Activated CD8-positive, alpha-beta memory T cell treated with anti-CD3 and anti-CD28 coated beads, Interleukin-2, amount 50 U/mL, for 24 hours (primary cell): ENCODE data around the gene KRT34.
"Not testable (repeated sequence)": the region's sequence is repeated elsewhere in the genome, so short reads cannot be mapped to it uniquely, and the experiment has no call there.

Experiments
- DNase-seq: peaks from one replicate; pipeline ENCODE4 v3.0.0-alpha.2; 2020; ENCODE audit errors: extremely low read depth

Gene KRT34

DNA sequence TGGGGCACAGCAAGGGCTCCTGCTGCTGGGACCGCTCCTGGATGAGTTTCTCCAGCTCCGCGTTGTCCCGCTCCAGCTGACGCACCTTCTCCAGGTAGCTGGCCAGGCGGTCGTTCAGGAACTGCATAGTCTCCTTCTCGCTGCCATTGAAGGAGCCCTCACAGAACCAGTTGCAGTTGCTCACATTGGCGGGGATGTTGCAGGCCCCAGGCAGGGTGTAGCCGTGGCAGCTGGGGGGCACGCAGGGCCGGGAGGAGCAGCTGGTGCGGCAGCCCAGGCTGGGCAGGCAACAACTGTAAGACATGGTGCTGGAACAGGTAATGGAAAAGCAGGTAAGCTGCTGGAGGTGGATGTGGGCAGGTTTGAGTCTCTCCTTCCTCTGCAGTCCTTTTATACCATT, at the start of gene KRT34:
Gene KRT34, minus strand, starts transcription at position 364 of the 400 bp plus-strand sequence. Its CDS starts 60 bp downstream, at position 304.
- not testable (repeated sequence) for DNase-seq

- DNase-seq = not testable (repeated sequence)
Observed at GRCh38 chr17:41430376-41430775, 48.3 kb upstream of the KRT34 start.

- no peak for DNase-seq
Observed at GRCh38 chr17:41429667-41430066, 47.6 kb upstream of the KRT34 start.

DNA sequence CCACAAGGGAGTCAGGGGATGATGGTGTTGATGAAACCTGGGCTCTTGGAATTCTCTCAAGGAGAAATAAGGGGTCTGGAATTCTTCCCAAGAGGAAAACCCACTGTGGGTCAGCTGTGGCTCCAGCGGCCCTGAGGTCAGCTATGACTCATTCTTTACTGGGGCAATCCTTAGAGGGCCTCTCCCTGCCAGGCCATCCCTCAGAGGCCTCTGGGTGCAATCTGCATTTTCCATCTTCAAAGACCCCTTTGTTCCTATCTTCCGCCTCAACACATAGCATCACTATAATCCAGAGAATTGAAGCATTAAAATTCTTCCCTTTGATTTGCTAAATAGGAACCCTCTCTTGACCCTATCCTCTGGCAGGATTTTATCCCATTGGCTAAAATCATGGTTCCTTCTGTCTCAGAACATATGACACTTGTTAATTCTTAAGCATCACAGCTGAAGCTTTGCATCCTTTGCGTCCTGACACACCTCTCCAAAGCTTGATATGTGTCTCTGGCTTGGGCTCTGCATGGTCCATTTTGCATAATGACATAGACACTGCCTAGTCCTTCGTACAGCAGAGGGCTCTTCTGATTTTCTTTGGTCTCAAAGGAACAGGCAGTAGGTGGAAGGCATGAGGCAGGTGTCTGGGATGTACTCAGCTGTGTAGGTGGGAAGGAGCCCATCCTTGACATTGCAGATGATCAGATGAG, 46.6 kb upstream of the KRT34 start:
- no peak for DNase-seq

GRCh38 chr17:41424111-41424635, 42.1 kb upstream of the KRT34 start, which contains the start of gene KRT37:
TSS of gene KRT37 (minus strand) at chr17:41424585. CDS start at chr17:41424523, 62 bp downstream.
- no peak for DNase-seq

GRCh38 chr17:41422586-41422985, 40.5 kb upstream of the KRT34 start:
- DNase-seq = not testable (repeated sequence)

- DNase-seq = no peak
Observed at GRCh38 chr17:41421617-41422016, 39.5 kb upstream of the KRT34 start.

DNA sequence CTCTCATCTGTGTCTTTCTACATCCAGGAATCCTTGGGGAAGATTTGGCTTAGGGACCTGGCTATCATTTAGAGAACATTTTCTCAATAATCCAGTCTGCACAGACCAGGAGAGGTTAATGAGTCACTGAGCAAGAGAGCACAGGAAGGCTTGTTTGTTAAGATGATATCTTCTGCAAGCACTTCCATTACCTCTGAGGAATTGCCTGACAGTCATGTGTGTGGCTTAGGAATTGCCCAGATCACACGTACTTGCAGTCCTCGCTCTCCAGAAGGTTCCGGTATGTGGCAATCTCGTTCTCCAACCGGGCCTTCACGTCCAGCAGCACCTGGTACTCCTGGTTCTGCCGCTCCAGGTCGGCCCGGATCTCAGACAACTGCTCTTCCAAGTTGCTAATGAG, 39.0 kb upstream of the KRT34 start:
- DNase-seq = no peak

DNA sequence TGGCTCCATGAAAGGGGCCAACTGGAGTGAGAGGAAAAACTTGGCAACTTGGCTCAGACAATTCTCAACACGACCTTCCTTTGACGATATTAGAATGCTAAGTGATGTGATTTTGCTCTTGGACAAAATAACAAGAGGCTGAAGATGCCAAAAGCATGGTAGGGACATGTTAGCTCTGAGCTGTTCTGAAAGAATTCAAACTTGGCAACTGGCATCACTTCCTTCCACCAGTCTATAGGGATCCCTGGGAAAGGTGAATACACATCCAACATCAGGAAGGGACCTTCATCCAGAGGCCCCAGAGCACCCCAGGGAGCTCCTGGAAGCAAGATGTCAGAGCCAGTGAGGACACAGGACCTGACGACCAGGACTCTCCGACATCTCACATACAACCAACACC, 38.0 kb upstream of the KRT34 start:
- no peak for DNase-seq

GRCh38 chr17:41419716-41420115, 37.6 kb upstream of the KRT34 start:
- DNase-seq = no peak

- DNase-seq = no peak
Observed at GRCh38 chr17:41418116-41418860, 36.2 kb upstream of the KRT34 start.

- DNase-seq = no peak
Observed at GRCh38 chr17:41417576-41418015, 35.5 kb upstream of the KRT34 start.

DNA sequence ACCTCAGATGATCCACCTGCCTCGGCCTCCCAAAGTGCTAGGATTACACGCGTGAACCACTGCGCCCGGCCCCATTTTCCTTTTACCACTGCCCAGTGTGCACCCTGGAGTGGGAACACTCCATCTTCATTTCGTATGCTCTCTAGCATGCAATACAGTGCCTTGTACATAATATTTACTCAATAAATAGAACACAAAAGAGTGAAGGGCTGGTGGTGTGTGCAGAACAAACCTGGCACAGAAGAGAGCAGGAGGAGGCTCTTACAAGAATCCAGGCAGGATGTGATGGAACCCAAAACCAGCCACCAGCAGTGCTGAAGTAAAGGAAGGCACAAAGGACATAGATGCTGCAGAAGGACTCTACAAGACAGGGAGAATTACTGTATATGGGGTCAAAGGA, 35.0 kb upstream of the KRT34 start:
- no peak for DNase-seq

- DNase-seq = no peak
Observed at GRCh38 chr17:41416479-41416878, 34.4 kb upstream of the KRT34 start.

GRCh38 chr17:41415833-41416335, 33.8 kb upstream of the KRT34 start:
- no peak for DNase-seq

GRCh38 chr17:41415411-41415810, 33.3 kb upstream of the KRT34 start:
- no peak for DNase-seq

DNA sequence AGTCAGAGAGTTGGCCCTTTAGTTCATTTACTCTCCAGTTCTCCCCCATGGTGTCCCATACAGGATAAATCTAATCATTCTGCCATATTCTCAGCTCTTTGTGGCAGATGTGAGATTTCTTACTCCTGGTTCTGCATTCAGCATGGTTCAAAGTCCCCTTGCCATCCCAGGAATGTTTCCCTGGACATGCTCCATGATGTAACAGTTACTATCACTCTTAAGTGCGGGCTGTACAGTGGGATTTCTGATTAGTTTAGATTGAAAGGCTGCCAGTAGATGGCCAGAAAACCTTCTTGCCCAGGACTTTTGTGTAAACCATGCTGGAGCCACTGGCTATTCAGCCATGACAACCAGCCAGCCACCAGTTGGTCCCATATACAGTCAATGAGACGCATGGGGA, 31.9 kb upstream of the KRT34 start:
- DNase-seq = no peak

- DNase-seq = no peak
Observed at GRCh38 chr17:41413353-41413957, 31.3 kb upstream of the KRT34 start.

DNA sequence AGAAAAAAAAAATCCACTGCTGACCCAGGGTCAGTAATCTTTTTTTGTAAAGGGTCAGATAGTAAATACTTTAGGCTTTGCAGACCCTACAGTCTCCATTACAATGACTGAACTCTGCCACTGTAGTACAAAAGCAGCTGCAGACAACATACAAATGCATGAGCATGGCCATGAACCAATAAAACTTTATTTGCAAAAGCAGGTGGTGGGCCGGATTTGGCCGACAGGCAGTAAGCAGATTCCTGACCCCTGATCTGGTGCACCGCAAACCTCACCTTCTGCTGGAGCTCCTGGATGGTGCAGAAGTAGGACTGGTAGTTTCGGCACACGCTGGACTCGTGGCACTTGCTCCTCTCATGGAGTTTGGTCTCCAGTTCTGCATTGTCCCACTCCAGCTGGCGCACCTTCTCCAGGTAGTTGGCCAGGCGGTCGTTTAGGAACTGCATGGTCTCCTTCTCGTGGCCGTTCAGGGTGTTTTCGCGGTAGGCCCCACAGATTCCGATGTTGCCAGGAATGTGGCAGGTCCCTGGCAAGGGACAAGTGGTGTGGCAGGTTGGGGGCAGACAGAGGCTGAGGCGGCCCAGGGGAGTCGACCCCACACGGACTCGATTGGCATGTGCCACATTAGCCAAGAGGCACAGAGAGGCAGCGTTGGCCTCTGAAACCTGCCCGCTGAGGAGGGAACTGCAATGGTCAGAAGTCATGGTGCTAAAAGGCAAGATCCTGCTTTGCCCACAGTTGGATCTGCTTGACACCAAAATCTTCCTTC, 29.1 kb upstream of the KRT34 start:
- no peak for DNase-seq

- no peak for DNase-seq
Observed at GRCh38 chr17:41407226-41407625, 25.1 kb upstream of the KRT34 start.

DNA sequence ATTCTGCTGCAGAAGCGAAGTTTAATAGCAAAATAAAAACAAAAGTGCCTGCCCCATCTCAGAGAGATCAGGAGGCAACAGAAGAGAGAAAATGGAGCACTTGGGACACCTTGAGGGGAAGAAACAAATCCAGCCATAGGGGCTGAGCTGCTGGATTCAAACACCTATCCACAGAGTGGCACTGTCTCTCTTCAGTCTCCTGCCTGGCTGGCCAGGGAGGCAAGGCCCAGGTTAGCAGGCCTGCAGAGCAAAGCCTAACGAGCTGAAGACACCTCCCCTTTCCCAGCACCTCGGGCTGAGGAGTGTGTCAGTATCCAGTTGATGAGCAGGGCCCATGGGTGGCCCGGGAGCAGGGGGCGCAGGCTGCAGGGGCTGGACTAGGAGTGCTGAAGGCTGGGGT, 24.1 kb upstream of the KRT34 start:
- DNase-seq = no peak
